ENCODE measurements around the gene ST6GALNAC2.

DNA sequence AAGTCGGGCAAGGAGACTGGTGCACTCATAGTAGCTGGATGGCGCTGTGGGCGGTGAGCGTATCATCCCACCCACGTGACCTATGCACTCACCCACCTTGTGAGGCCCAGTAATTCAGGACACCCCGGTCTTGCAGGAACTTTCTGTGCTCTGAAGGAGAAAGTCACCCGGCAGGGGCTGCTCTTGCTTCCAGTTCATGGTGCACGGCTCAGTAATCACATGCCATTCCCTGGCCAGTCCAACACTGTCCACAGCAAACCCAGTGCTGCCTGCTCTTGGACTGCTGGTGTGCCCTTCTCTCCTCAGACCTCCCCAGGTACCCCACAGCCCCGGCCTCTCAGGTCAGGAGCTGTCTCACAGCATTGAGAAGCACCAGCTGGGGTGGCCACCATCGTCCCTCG is 68.0 kb downstream of the ST6GALNAC2 start:
- TF ChIP-seq, protein P1, sequence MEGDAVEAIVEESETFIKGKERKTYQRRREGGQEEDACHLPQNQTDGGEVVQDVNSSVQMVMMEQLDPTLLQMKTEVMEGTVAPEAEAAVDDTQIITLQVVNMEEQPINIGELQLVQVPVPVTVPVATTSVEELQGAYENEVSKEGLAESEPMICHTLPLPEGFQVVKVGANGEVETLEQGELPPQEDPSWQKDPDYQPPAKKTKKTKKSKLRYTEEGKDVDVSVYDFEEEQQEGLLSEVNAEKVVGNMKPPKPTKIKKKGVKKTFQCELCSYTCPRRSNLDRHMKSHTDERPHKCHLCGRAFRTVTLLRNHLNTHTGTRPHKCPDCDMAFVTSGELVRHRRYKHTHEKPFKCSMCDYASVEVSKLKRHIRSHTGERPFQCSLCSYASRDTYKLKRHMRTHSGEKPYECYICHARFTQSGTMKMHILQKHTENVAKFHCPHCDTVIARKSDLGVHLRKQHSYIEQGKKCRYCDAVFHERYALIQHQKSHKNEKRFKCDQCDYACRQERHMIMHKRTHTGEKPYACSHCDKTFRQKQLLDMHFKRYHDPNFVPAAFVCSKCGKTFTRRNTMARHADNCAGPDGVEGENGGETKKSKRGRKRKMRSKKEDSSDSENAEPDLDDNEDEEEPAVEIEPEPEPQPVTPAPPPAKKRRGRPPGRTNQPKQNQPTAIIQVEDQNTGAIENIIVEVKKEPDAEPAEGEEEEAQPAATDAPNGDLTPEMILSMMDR (IDR thresholded peaks at IDR 0.05): no peak
- no peak for TF ChIP-seq POLR2A (IDR thresholded peaks at IDR 0.05)
